Natural killer cell (primary cell): ENCODE measurements around the gene CLINT1. TPM values are rescaled to one million over a fixed set of nuclear protein-coding genes. Genes with fewer than 3 reads are reported as not detected.
A peak's percentile ranks its signal among the peaks of the same experiment; 100 is the strongest.

Source experiments
- ATAC-seq, 3 donors: fragments of 150-1000 bp in 2 of 3; fragments of 200-7000 bp in 1 of 3; cut with Tn5 transposase; 1 replicate in 1 of 3; 2 replicates in 2 of 3; pipeline ENCODE4 v1.10.0; 2021; ENCODE audit warnings: mild to moderate bottlenecking in 2 of 3, moderate library complexity in 2 of 3
- DNase-seq, 2 donors: peaks; one replicate each; pipeline versions ENCODE4 v3.0.0 to v3.0.0-alpha.2; 2013 to 2021; ENCODE audit warnings: mixed read lengths in 1 of 2
- H3K27ac ChIP-seq: one replicate; pipeline ENCODE4 v1.5.1; 2013; ENCODE audit warnings: mild to moderate bottlenecking, low read length
- H3K27me3 ChIP-seq: one replicate; pipeline ENCODE4 v1.6.1; 2013; ENCODE audit warnings: low read length; ENCODE audit not compliant: control insufficient read depth, insufficient read depth
- H3K36me3 ChIP-seq: one replicate; pipeline ENCODE4 v1.6.1; 2013; ENCODE audit warnings: low read length; ENCODE audit not compliant: control insufficient read depth, insufficient read depth
- H3K4me1 ChIP-seq: one replicate; pipeline ENCODE4 v1.6.1; 2013; ENCODE audit warnings: low read length; ENCODE audit not compliant: control insufficient read depth, insufficient read depth
- H3K4me3 ChIP-seq: one replicate; pipeline ENCODE4 v1.5.1; 2013; ENCODE audit warnings: low read length
- H3K9me3 ChIP-seq: one replicate; pipeline ENCODE4 v1.6.1; 2013; ENCODE audit warnings: low read length; ENCODE audit not compliant: control insufficient read depth, insufficient read depth
- H3K27ac Mint-ChIP-seq, 2 donors: one replicate each; pipeline ENCODE4 v1.8.0; 2022; ENCODE audit warnings: mild to moderate bottlenecking in 2 of 2, mixed read lengths in 2 of 2, moderate library complexity in 1 of 2
- H3K27me3 Mint-ChIP-seq, 2 donors: one replicate each; pipeline ENCODE4 v1.8.0; 2022; ENCODE audit warnings: low read depth in 2 of 2, mixed read lengths in 2 of 2
- H3K36me3 Mint-ChIP-seq: one replicate; pipeline ENCODE4 v1.8.0; 2022; ENCODE audit warnings: mixed read lengths
- H3K4me1 Mint-ChIP-seq, 2 donors: one replicate each; pipeline ENCODE4 v1.8.0; 2022; ENCODE audit warnings: mixed read lengths in 2 of 2
- H3K4me3 Mint-ChIP-seq: one replicate; pipeline ENCODE4 v1.8.0; 2022; ENCODE audit warnings: mild to moderate bottlenecking, moderate library complexity, mixed read lengths
- H3K9me3 Mint-ChIP-seq, 2 donors: one replicate each; pipeline ENCODE4 v1.8.0; 2022; ENCODE audit warnings: mixed read lengths in 2 of 2
- WGBS: methylation state at CpG from one replicate; pipeline ENCODE4 v1.1.7; 2013; ENCODE audit warnings: missing lambda C conversion rate; ENCODE audit not compliant: insufficient coverage; 5-methylcytosine and 5-hydroxymethylcytosine counted together
- intact Hi-C: fragments of 100-400 bp; cut with micrococcal nuclease; formaldehyde crosslinking; loops from one replicate; pipeline ENCODE4 v1.14.2; 2022
- total RNA-seq, 4 donors: library from RNA; stranded (reverse); fragments of 120-200 nt in 1 of 4; gene quantifications; one replicate each; pipeline versions ENCODE4 v1.2.3 to v1.2.4, GENCODE V29; 2013 to 2022
- TF ChIP-seq, protein P1 (sequence below): fragments of 200-600 bp; IDR thresholded peaks from one replicate; pipeline ENCODE4 v1.8.0; 2022; ENCODE audit warnings: antibody characterized with exemption

Gene CLINT1
- total RNA-seq, 3 donors from 2014 or later (not counting 1 experiment from before 2014, with no cell fraction given) = 111 to 156 (median 132) TPM

GRCh38 chr5:157744051-157745011, 114.6 kb downstream of the CLINT1 start:
- H3K9me3 Mint-ChIP-seq = no peaks in the 10 kb centered on the region
- H3K27ac Mint-ChIP-seq = peak overlapping the region; percentile 30 to 70
- no peaks in the 10 kb centered on the region for H3K36me3 Mint-ChIP-seq
- H3K27ac ChIP-seq = no peak overlapping the region
- DNase-seq (peak in 1 of 2 donors; percentile 38), ATAC-seq (peak in 2 of 3 donors; percentile 11 to 17)
- no peaks in the 10 kb centered on the region for H3K27me3 Mint-ChIP-seq
- H3K27me3 ChIP-seq = no peaks in the 10 kb centered on the region
- no peaks in the 10 kb centered on the region for H3K36me3 ChIP-seq
- H3K9me3 ChIP-seq = no peaks in the 10 kb centered on the region
- intact Hi-C loops = loop anchor here (5.0 kb wide), 1 partner anchor 72 kb away; the partner anchor contains the start of gene C5orf52
- peak overlapping the region; percentile 96 for H3K4me3 Mint-ChIP-seq
- H3K4me1 Mint-ChIP-seq = peaks cover 16 to 24% of the 10 kb centered on the region in 2 donors
- H3K4me1 ChIP-seq = peaks cover 12% of the 10 kb centered on the region
- TF ChIP-seq, protein P1, sequence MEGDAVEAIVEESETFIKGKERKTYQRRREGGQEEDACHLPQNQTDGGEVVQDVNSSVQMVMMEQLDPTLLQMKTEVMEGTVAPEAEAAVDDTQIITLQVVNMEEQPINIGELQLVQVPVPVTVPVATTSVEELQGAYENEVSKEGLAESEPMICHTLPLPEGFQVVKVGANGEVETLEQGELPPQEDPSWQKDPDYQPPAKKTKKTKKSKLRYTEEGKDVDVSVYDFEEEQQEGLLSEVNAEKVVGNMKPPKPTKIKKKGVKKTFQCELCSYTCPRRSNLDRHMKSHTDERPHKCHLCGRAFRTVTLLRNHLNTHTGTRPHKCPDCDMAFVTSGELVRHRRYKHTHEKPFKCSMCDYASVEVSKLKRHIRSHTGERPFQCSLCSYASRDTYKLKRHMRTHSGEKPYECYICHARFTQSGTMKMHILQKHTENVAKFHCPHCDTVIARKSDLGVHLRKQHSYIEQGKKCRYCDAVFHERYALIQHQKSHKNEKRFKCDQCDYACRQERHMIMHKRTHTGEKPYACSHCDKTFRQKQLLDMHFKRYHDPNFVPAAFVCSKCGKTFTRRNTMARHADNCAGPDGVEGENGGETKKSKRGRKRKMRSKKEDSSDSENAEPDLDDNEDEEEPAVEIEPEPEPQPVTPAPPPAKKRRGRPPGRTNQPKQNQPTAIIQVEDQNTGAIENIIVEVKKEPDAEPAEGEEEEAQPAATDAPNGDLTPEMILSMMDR = no peak
- peak overlapping the region; percentile 49 for H3K4me3 ChIP-seq
- WGBS = 6% methylated on average over 56 of the region's 56 CpGs

- no peaks in the 10 kb centered on the region for H3K27me3 Mint-ChIP-seq
- H3K4me1 ChIP-seq = peaks cover 12% of the 10 kb centered on the region
- no peaks in the 10 kb centered on the region for H3K36me3 ChIP-seq
- peak within 1 kb of the TSS; percentile 36 to 70 for H3K27ac Mint-ChIP-seq
- H3K27ac ChIP-seq = no peak within 1 kb of the TSS
- peak within 1 kb of the TSS; percentile 49 for H3K4me3 ChIP-seq
- TF ChIP-seq, protein P1 = peak; percentile 100
- peak within 1 kb of the TSS; percentile 96 for H3K4me3 Mint-ChIP-seq
- DNase-seq (peak; percentile 93 to 94), ATAC-seq (peak; percentile 98 to 100 (median 98))
- no peaks in the 10 kb centered on the region for H3K9me3 Mint-ChIP-seq
- WGBS = under 1% methylated on average over 79 of the region's 79 CpGs
- no peaks in the 10 kb centered on the region for H3K36me3 Mint-ChIP-seq
- H3K4me1 Mint-ChIP-seq = peaks cover 16 to 24% of the 10 kb centered on the region in 2 donors
- H3K9me3 ChIP-seq = no peaks in the 10 kb centered on the region
- intact Hi-C loops = loop anchor here (1.0 to 5.0 kb wide), 4 partner anchors 12 to 415 kb away; partner anchors contain the start of genes C5orf52 and THG1L
- H3K27me3 ChIP-seq = no peaks in the 10 kb centered on the region
These were observed 115.5 kb downstream of the CLINT1 start, which contains the start of gene LSM11 for GRCh38 chr5:157743163-157744050. LSM11 (plus strand) TSS chr5:157743712; CDS start chr5:157743751, 39 bp downstream.

GRCh38 chr5:157741131-157741530, 117.8 kb downstream of the CLINT1 start:
- Histone ChIP-seq H3K27me3 (no peaks in the 10 kb centered on the region), H3K36me3 (no peaks in the 10 kb centered on the region), H3K27ac (no peak overlapping the region), H3K4me3 (no peak overlapping the region), H3K4me1 (peaks cover 12% of the 10 kb centered on the region), H3K9me3 (no peaks in the 10 kb centered on the region)
- H3K9me3 Mint-ChIP-seq = no peaks in the 10 kb centered on the region
- TF ChIP-seq, protein P1 = no peak
- no peak for DNase-seq
- H3K4me1 Mint-ChIP-seq = peaks cover 16 to 24% of the 10 kb centered on the region in 2 donors
- H3K27ac Mint-ChIP-seq = no peak overlapping the region
- H3K4me3 Mint-ChIP-seq = no peak overlapping the region
- H3K27me3 Mint-ChIP-seq = no peaks in the 10 kb centered on the region
- H3K36me3 Mint-ChIP-seq = no peaks in the 10 kb centered on the region
- ATAC-seq = no peak
- WGBS = no CpG with 5 or more reads among the region's 4 CpGs
- intact Hi-C loops = loop anchor here (5.0 kb wide), 1 partner anchor 69 kb away; the partner anchor contains the start of gene C5orf52
